IMR-90 (cell line): ENCODE results near the gene PPARGC1A. TPM values are rescaled to one million over a fixed set of nuclear protein-coding genes. Genes with fewer than 3 reads are reported as not detected.

Experiments
- ATAC-seq: fragments of 200-7000 bp; cut with Tn5 transposase; 2 replicates; pipeline ENCODE4 v1.9.1; 2020; ENCODE audit warnings: low read depth, mild to moderate bottlenecking, moderate library complexity
- BruUV-seq: library from RNA; stranded (reverse); fragments of 400-500 nt; replicated peaks from 2 replicates; lab custom pipeline; 2021; lab: Mats Ljungman, UMichigan
- CTCF ChIA-PET: fragments of 300-600 bp; formaldehyde crosslinking; extraction: SDS; loops from one replicate; lab custom pipeline; 2021; ENCODE audit warnings: antibody characterized with exemption; lab: Yijun Ruan, JAX
- POLR2A ChIA-PET: fragments of 300-600 bp; sonication (Branson Sonifier 250); formaldehyde crosslinking; loops from one replicate; lab custom pipeline; 2022; ENCODE audit warnings: antibody characterized with exemption; ENCODE audit not compliant: unreplicated experiment; lab: Charles Lee
- DNase-seq: peaks from one replicate; pipeline ENCODE4 v3.0.0; 2013
- H2AFZ ChIP-seq: replicated peaks from 2 replicates; pipeline ENCODE3; 2013; ENCODE audit warnings: low read length, mild to moderate bottlenecking; ENCODE audit not compliant: poor library complexity
- H2AK5ac ChIP-seq: 2 replicates; pipeline ENCODE4 v1.6.1; 2013; ENCODE audit warnings: low read depth, low read length, inconsistent platforms
- H2AK9ac ChIP-seq: replicated peaks from 2 replicates; pipeline ENCODE3; 2013; ENCODE audit warnings: mild to moderate bottlenecking, low read depth, low read length, moderate library complexity; ENCODE audit not compliant: poor library complexity
- H2BK120ac ChIP-seq: 2 replicates; pipeline ENCODE4 v1.6.1; 2013; ENCODE audit warnings: low read depth, low read length, inconsistent platforms
- H2BK15ac ChIP-seq: 3 replicates; pipeline ENCODE4 v1.6.1; 2013; ENCODE audit warnings: low read depth, low read length, inconsistent platforms
- H2BK20ac ChIP-seq: 2 replicates; pipeline ENCODE4 v1.6.1; 2013; ENCODE audit warnings: low read depth, mild to moderate bottlenecking, inconsistent platforms, low read length, moderate library complexity
- H2BK5ac ChIP-seq: 2 replicates; pipeline ENCODE4 v1.6.1; 2013; ENCODE audit warnings: mild to moderate bottlenecking, low read depth, low read length, inconsistent platforms; ENCODE audit not compliant: poor library complexity, severe bottlenecking
- H3K14ac ChIP-seq: replicated peaks from 2 replicates; pipeline ENCODE4 v1.6.1; 2013; ENCODE audit warnings: low read depth, low read length, inconsistent platforms
- H3K18ac ChIP-seq: 2 replicates; pipeline ENCODE4 v1.6.1; 2013; ENCODE audit warnings: low read depth, low read length, control low read depth
- H3K23ac ChIP-seq: 2 replicates; pipeline ENCODE4 v1.6.1; 2013; ENCODE audit warnings: low read depth, low read length, inconsistent platforms
- H3K27ac ChIP-seq: 2 replicates; pipeline ENCODE4 v1.5.1; 2013; ENCODE audit warnings: mild to moderate bottlenecking, control low read depth, low read length; ENCODE audit not compliant: insufficient read depth
- H3K27me3 ChIP-seq: 2 replicates; pipeline ENCODE4 v1.6.1; 2013; ENCODE audit warnings: low read length; ENCODE audit not compliant: control insufficient read depth, insufficient read depth
- H3K36me3 ChIP-seq: 2 replicates; pipeline ENCODE4 v1.6.1; 2013; ENCODE audit warnings: low read length, mixed read lengths; ENCODE audit not compliant: control insufficient read depth, insufficient read depth
- H3K4ac ChIP-seq: 2 replicates; pipeline ENCODE4 v1.6.1; 2013; ENCODE audit warnings: low read depth, low read length, inconsistent platforms
- H3K4me1 ChIP-seq: 2 replicates; pipeline ENCODE4 v1.6.1; 2013; ENCODE audit warnings: low read length, mixed read lengths; ENCODE audit not compliant: control insufficient read depth, insufficient read depth
- H3K4me2 ChIP-seq: 2 replicates; pipeline ENCODE4 v1.6.1; 2013; ENCODE audit warnings: low read depth, mild to moderate bottlenecking, control low read depth, low read length, moderate library complexity
- H3K4me3 ChIP-seq: 2 replicates; pipeline ENCODE4 v1.5.1; 2013; ENCODE audit warnings: low read depth, mild to moderate bottlenecking, control low read depth, low read length, moderate library complexity; ENCODE audit not compliant: insufficient read depth
- H3K56ac ChIP-seq: 2 replicates; pipeline ENCODE4 v1.6.1; 2013; ENCODE audit warnings: low read length, inconsistent platforms; ENCODE audit not compliant: insufficient read depth; ENCODE audit errors: extremely low read depth
- H3K79me1 ChIP-seq, 2 experiments: 2 replicates each; pipeline ENCODE4 v1.6.1; 2013; ENCODE audit warnings: low read length in 2 of 2, inconsistent platforms in 1 of 2, low read depth in 1 of 2
- H3K9ac ChIP-seq: 2 replicates; pipeline ENCODE4 v1.6.1; 2013; ENCODE audit warnings: low read depth, low read length, control low read depth
- H3K9me1 ChIP-seq: 2 replicates; pipeline ENCODE4 v1.6.1; 2013; ENCODE audit warnings: low read length, inconsistent platforms; ENCODE audit not compliant: insufficient read depth
- H3K9me3 ChIP-seq: 2 replicates; pipeline ENCODE4 v1.6.1; 2013; ENCODE audit warnings: low read length; ENCODE audit not compliant: control insufficient read depth, insufficient read depth
- H4K20me1 ChIP-seq: 2 replicates; pipeline ENCODE4 v1.6.1; 2013; ENCODE audit warnings: low read length, inconsistent platforms; ENCODE audit not compliant: insufficient read depth
- H4K5ac ChIP-seq: 2 replicates; pipeline ENCODE4 v1.6.1; 2013; ENCODE audit warnings: mild to moderate bottlenecking, low read depth, low read length, control low read depth
- H4K8ac ChIP-seq, 2 experiments: 2 replicates each; pipeline ENCODE4 v1.6.1; 2013; ENCODE audit warnings: low read depth in 2 of 2, low read length in 2 of 2, control low read depth in 1 of 2, inconsistent platforms in 1 of 2
- H4K91ac ChIP-seq: 2 replicates; pipeline ENCODE4 v1.6.1; 2013; ENCODE audit warnings: low read depth, low read length, inconsistent platforms; ENCODE audit not compliant: insufficient read depth
- BHLHE40 ChIP-seq: fragments of 150-350 bp; IDR thresholded peaks from 2 replicates; pipeline ENCODE4 v1.6.1; 2016; ENCODE audit warnings: mild to moderate bottlenecking, low read depth, low read length
- CEBPB ChIP-seq: IDR thresholded peaks from 2 replicates; pipeline ENCODE4 v1.6.1; 2012; ENCODE audit warnings: low read depth, low read length, improper control_type of control experiment
- CHD1 ChIP-seq: IDR thresholded peaks from 2 replicates; pipeline ENCODE4 v1.6.1; 2012; ENCODE audit warnings: low read depth, low read length, improper control_type of control experiment
- CTCF ChIP-seq: conservative IDR thresholded peaks from 2 replicates; pipeline ENCODE4 v1.5.1; 2012; ENCODE audit warnings: mild to moderate bottlenecking, low read depth, low read length, improper control_type of control experiment
- ELK1 ChIP-seq: fragments of 150-350 bp; IDR thresholded peaks from 2 replicates; pipeline ENCODE4 v1.6.1; 2016; ENCODE audit warnings: low read depth, mild to moderate bottlenecking, low read length, moderate library complexity, borderline replicate concordance
- MAFK ChIP-seq: IDR thresholded peaks from 2 replicates; pipeline ENCODE4 v1.6.1; 2012; ENCODE audit warnings: low read depth, low read length, improper control_type of control experiment
- MAZ ChIP-seq: IDR thresholded peaks from 2 replicates; pipeline ENCODE4 v1.6.1; 2012; ENCODE audit warnings: low read depth, mild to moderate bottlenecking, low read length, improper control_type of control experiment, moderate library complexity, borderline replicate concordance
- MXI1 ChIP-seq: IDR thresholded peaks from 2 replicates; pipeline ENCODE4 v1.6.1; 2012; ENCODE audit warnings: low read depth, mild to moderate bottlenecking, low read length, moderate library complexity, borderline replicate concordance
- POLR2A ChIP-seq: IDR thresholded peaks from 2 replicates; pipeline ENCODE4 v1.6.1; 2012; ENCODE audit warnings: mild to moderate bottlenecking, low read depth, low read length
- RCOR1 ChIP-seq: IDR thresholded peaks from 2 replicates; pipeline ENCODE4 v1.6.1; 2012; ENCODE audit warnings: mild to moderate bottlenecking, low read length, improper control_type of control experiment; ENCODE audit not compliant: insufficient replicate concordance
- RFX5 ChIP-seq: IDR thresholded peaks from 2 replicates; pipeline ENCODE4 v1.8.0; 2012; ENCODE audit warnings: low read depth, mild to moderate bottlenecking, low read length, moderate library complexity
- USF2 ChIP-seq: fragments of 150-350 bp; IDR thresholded peaks from 2 replicates; pipeline ENCODE4 v1.6.1; 2017; ENCODE audit warnings: mild to moderate bottlenecking, antibody characterized with exemption, low read length, low read depth
- WGBS, 2 experiments: methylation state at CpG; one replicate each; pipeline versions ENCODE4 v1.1.5 to v1.1.7; 2013; ENCODE audit warnings: missing lambda C conversion rate in 2 of 2; ENCODE audit not compliant: insufficient read length in 1 of 2; ENCODE audit errors: extremely low coverage in 2 of 2; 5-methylcytosine and 5-hydroxymethylcytosine counted together
- dilution Hi-C: fragments of 300-500 bp; cut with HindIII; formaldehyde crosslinking; loops from one replicate; pipeline ENCODE4 v1.14.3; 2018; ENCODE audit warnings: low sequenced_read_pairs; ENCODE audit not compliant: unreplicated experiment
- in situ Hi-C: fragments of 300-500 bp; cut with MboI; formaldehyde crosslinking; loops from 3 replicates; pipeline ENCODE4 v1.14.3; 2019; ENCODE audit warnings: low sequenced_read_pairs, inconsistent platforms, mixed read lengths
- intact Hi-C: fragments of 100-400 bp; cut with micrococcal nuclease; formaldehyde crosslinking; loops from 2 replicates; pipeline ENCODE4 v1.10.0; 2022
- polyA plus RNA-seq, 3 experiments: library from polyadenylated mRNA; depleted of rRNA; stranded (reverse); fragments of >200 nt; gene quantifications; 2 replicates each; pipeline ENCODE4 v1.2.3, GENCODE V29; 2012; ENCODE audit warnings: low replicate concordance in 1 of 3
- total RNA-seq: library from RNA; depleted of rRNA; stranded (reverse); fragments of >200 nt; gene quantifications from 2 replicates; pipeline ENCODE4 v1.2.3, GENCODE V29; 2012

PPARGC1A gene
- total and polyA plus RNA-seq, 2 of the 4 experiments (the other 2 are of a cell fraction) = under 0.01 to 0.03 TPM

- H3K4ac ChIP-seq = no peak overlapping the region
- H3K4me3 ChIP-seq = no peak overlapping the region
- H2BK15ac ChIP-seq = no peak overlapping the region
- H4K20me1 ChIP-seq = no peaks in the 10 kb centered on the region
- intact Hi-C loops = no loop called here
- H3K9me1 ChIP-seq = no peaks in the 10 kb centered on the region
- H2BK20ac ChIP-seq = no peak overlapping the region
- H3K4me1 ChIP-seq = no peaks in the 10 kb centered on the region
- no peak overlapping the region for H2AK5ac ChIP-seq
- ATAC-seq (no peak), DNase-seq (no peak)
- WGBS, 2 experiments = no CpG with 5 or more reads among the region's 2 CpGs
- H4K91ac ChIP-seq = no peak overlapping the region
- H2BK120ac ChIP-seq = no peak overlapping the region
- no peaks in the 10 kb centered on the region for H3K79me1 ChIP-seq
- CTCF ChIA-PET = interaction anchor here (1.0 kb wide), 1 partner anchor 10 kb away, joined by 3 read pairs; no protein-coding TSS in a partner anchor
- H3K27me3 ChIP-seq = no peaks in the 10 kb centered on the region
- BruUV-seq = no TSS peak
- H2AK9ac ChIP-seq = no peak overlapping the region
- H4K5ac ChIP-seq = no peak overlapping the region
- in situ Hi-C loops = no loop called here
- H3K56ac ChIP-seq = no peak overlapping the region
- H3K18ac ChIP-seq = no peak overlapping the region
- no peak overlapping the region for H3K9ac ChIP-seq
- H2AFZ ChIP-seq = no peak overlapping the region
- no peak overlapping the region for H3K23ac ChIP-seq
- no peak overlapping the region for H3K4me2 ChIP-seq
- POLR2A ChIA-PET = no interaction called here
- no peak overlapping the region for H3K27ac ChIP-seq
- H3K14ac ChIP-seq = no peak overlapping the region
- no peaks in the 10 kb centered on the region for H3K36me3 ChIP-seq
- TF ChIP-seq RCOR1 (no peak), MAFK (no peak), USF2 (no peak), RFX5 (no peak), MXI1 (no peak), CEBPB (no peak), MAZ (no peak), CTCF (no peak), ELK1 (no peak), BHLHE40 (no peak), POLR2A (no peak), CHD1 (no peak)
- no peak overlapping the region for H2BK5ac ChIP-seq
- H3K9me3 ChIP-seq = no peaks in the 10 kb centered on the region
- dilution Hi-C loops = no loop called here
- no peak overlapping the region for H4K8ac ChIP-seq
Observed at GRCh38 chr4:23837371-23837770, 52.5 kb downstream of the PPARGC1A start.
